Purkinje cell (primary cell): Measurements from ENCODE around the gene TMEM59L. TPM values are rescaled to one million over a fixed set of nuclear protein-coding genes. Genes with fewer than 3 reads are reported as not detected.

Source experiments
- polyA plus RNA-seq: library from polyadenylated mRNA; unstranded; fragments of >200 nt; fragmentation: Nextera tagmentation; gene quantifications from 2 replicates; pipeline ENCODE4 v1.2.1, GENCODE V29; 2014

The TMEM59L gene
- 56.5 and 77.2 TPM in 2 replicates for polyA plus RNA-seq

DNA sequence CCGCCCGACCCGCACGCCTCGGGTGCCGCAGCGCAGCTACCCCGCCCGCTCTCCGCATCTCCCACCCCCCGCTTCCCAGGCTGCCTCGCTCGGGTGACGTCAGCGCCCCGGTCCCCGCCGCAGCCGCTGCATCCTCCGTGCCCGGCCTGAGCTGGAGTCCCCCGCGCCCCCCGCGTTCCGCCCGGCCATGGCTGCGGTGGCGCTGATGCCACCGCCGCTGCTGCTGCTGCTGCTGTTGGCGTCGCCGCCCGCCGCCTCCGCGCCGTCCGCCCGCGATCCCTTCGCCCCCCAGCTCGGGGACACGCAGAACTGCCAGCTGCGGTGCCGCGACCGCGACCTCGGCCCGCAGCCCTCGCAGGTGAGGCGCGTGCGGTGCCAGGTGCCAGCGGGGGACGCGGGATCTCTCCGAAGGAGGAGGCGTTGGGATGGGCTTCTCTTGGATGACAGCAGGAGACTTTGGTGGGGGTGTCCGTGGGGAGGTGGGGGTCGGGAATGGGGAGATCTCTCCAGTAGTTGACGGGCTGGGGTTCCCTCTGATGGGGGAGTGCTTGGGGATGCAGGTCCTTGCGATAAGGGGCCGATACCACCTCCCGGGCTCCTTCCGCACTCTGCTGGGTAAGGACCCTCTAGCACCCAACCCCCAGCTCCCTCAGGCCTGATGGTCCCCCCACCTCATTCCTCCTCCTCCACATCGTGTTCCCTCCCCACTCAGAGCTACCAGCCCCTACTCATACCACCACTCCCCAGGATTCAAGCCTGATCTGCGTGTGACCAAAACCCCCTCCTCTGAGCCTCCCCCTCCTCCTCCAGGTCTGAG lies at the start of gene TMEM59L:
Gene TMEM59L, plus strand, starts transcription at position 99 of the 817 bp plus-strand sequence. Its CDS starts 89 bp downstream, at position 188.

DNA sequence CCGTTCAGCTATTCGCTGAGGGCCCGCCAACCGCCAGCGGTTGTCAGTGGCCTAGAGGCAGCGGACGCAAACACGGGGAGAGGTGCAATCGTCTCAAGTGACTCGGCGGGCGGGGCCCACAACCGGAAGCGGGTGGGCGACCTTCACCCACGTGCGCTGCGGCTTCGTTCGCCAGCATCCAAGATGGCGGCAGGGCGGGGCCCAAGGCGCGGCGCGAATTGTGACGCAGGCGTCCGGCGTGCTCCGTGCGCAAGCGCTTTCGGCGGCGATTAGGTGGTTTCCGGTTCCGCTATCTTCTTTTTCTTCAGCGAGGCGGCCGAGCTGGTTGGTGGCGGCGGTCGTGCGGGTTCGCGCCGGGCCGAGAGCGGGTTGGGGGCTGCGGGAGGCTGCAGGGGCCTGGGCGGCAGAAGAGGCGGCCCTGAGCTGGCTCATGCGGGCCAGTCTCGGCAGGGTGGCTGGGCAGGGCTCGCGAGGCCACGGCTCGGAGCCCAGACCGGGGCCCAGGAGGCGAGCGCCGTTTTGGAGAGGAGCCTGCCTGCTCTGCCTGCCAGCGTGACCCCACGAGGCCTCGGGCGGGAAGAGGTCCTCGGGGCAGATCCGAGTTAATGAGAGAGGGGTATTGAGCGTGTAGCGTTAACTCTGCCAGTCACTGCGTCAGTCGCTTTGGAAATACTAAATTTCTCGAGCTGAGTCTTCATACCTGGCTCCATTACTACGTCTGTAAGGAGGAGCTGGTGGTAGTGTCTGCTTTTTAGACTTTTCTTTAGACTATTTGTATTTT lies 40.9 kb upstream of the TMEM59L start, which contains the start of gene UBA52:
Gene UBA52, plus strand, starts transcription at position 294 of the 781 bp plus-strand sequence. CDS start 1,444 bp downstream, outside the sequence.

DNA sequence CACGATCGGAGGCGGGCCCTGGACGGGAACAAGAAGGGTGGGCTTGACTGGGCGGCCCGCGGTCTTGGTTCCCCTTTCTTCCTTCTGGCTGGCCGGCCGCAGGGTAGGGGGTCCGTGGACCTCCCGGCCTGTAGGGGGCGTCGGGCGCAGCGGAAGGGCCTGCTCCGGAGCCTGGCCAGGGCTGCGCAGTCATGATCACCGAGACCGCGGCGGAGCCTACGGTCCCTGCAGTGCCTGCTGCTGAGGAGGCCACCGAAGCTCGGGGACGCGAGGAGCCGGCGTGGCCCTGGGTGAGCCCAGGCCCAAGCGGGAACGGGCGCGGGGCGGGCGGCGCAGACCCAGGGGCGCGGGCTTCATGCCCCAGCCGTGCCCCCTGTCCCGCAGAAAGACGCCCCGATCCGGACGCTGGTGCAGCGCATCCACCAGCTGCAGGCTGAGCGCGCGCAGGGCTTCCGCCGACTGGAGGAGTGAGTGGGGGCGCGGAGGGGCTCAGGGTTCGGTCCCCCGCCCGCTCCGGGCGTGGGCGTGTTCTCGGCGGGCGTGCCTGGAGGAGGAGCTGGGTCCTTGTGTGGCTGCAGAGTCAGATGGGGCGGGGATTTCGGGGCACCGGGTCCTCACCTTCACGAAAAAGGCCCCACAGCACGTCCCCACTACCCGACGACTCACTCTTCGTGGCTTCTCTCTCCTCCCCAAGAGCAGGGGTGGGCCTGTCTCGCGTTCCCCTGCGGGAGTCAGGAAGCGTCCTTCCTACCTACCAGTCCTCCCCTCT lies 23.9 kb upstream of the TMEM59L start, which contains the start of gene REX1BD:
Gene REX1BD, plus strand, starts transcription at position 188 of the 769 bp plus-strand sequence. Its CDS starts 4 bp downstream, at position 192.

DNA sequence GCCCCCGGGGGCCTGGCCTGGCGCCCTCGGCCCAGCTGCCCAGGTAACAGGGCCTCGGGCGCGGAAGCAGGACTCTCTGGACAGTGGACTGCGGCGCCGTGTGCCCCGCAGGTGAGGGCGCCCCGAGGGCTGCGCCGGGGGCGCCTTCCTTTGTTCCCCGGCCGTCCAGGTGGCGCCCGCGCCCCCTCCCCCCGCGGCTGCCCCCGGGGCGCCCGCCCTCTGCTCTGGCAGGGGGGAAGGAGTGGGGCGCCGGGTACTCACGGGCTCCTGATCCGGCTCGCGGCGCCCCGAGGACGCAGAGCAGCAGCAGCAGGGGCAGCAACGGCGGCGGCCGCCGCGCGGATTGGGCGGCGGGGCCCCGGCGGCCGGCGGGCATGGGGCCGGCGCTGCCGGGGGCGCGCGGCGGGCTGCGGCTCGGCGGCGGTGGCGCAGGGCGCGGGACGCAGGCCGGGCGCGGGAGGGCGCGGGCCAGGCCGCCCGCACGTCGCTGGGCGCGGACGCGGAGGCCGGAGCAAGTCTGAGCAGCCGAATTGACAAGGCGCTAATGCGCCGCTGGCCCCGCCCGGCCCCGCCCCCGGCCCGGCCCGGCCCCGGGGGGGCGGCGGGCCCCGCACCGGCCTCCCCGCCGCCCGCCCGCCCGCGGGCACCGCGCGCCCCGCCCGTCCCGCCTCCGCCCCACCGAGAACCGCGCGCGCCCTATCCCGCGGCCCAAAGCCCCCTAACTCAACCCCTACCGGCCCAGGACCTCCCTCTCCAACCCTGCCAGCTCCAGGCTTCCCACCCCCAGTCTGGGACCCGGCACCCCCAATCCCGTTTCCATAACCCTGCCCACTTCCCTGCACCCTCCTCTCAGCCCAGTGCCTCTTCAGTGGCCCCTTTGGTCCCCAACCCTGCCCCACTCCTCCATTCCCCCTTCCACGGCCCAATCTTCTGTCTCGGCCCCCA lies 6.1 kb upstream of the TMEM59L start, which contains the start of gene CRLF1:
Gene CRLF1, minus strand, starts transcription at position 519 of the 945 bp plus-strand sequence. Its CDS starts 143 bp downstream, at position 376.

DNA sequence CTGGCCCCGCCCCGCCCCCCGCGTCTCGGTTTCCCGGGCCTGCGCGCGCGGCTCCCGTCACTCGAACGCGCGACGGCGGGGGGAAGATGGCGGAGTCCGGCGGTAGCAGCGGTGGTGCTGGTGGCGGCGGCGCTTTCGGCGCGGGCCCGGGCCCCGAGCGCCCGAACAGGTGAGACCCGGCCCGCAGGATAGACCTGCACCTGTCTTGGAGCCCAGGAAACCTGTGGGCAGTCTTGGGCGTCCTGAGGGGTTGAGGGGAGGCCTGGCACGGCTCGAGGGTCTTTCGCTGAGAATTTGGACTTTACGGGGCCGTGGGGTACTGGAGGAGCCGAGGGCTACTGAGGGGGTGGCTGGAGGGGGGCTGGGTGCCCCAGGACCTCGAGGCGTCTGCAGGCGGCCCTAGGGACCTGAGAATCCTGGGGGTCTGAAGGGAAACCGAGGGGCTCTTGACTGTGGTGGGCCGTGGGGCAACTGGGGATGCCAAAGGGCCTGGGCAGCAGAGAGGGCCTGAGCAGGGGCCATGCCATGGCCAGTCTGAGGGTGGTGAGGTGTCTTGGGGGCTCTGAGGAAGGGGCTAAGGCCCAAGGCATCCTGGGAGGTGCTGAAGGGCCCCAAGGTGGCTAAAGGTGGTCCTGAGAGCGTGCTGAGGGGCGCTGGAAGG lies 24.4 kb downstream of the TMEM59L start, which contains the start of gene KLHL26:
Gene KLHL26, plus strand, starts transcription at position 60 of the 661 bp plus-strand sequence. Its CDS starts 27 bp downstream, at position 87.

Other genes starting within 250 kb of the TMEM59L start
- not detected in 2 replicates for gene GDF15, start 226.7 kb upstream of the TMEM59L start, polyA plus RNA-seq
- not detected in 2 replicates for gene LRRC25, start 215.2 kb upstream of the TMEM59L start, polyA plus RNA-seq
- gene SSBP4, start 193.5 kb upstream of the TMEM59L start, polyA plus RNA-seq, result 2.9 and 4.5 TPM in 2 replicates
- 0.62 and 3.5 TPM in 2 replicates for gene ISYNA1, start 174.7 kb upstream of the TMEM59L start, polyA plus RNA-seq
- 0.71 TPM in 1 of 2 replicates, not detected in the other for gene ELL, start 90.8 kb upstream of the TMEM59L start, polyA plus RNA-seq
- 2.6 and 5.3 TPM in 2 replicates for gene FKBP8, start 69.3 kb upstream of the TMEM59L start, polyA plus RNA-seq
- gene KXD1, start 55.0 kb upstream of the TMEM59L start, polyA plus RNA-seq, result 12.6 and 16.0 TPM in 2 replicates
- gene UBA52, start 41.0 kb upstream of the TMEM59L start, polyA plus RNA-seq, result 743 and 784 TPM in 2 replicates
- 8.0 and 27.2 TPM in 2 replicates for gene REX1BD, start 24.1 kb upstream of the TMEM59L start, polyA plus RNA-seq
- 2.3 TPM in 1 of 2 replicates, not detected in the other for gene CRLF1, start 6.1 kb upstream of the TMEM59L start, polyA plus RNA-seq
- gene KLHL26, start 24.2 kb downstream of the TMEM59L start, polyA plus RNA-seq, result 1.6 and 2.2 TPM in 2 replicates
- 0.47 and 1.2 TPM in 2 replicates for gene CRTC1, start 70.8 kb downstream of the TMEM59L start, polyA plus RNA-seq
- not detected in 2 replicates for gene COMP, start 178.4 kb downstream of the TMEM59L start, polyA plus RNA-seq
- 3.3 and 4.1 TPM in 2 replicates for gene UPF1, start 219.1 kb downstream of the TMEM59L start, polyA plus RNA-seq